HG03469 (cell line): ENCODE measurements around the gene PPFIA1.

ENCODE experiments used
- ATAC-seq: cut with Tn5 transposase; IDR thresholded peaks from one replicate; pipeline ENCODE4 v1.9.1; 2021; ENCODE audit warnings: mild to moderate bottlenecking, moderate library complexity, moderate number of reproducible peaks; ENCODE audit not compliant: unreplicated experiment

The PPFIA1 gene

DNA sequence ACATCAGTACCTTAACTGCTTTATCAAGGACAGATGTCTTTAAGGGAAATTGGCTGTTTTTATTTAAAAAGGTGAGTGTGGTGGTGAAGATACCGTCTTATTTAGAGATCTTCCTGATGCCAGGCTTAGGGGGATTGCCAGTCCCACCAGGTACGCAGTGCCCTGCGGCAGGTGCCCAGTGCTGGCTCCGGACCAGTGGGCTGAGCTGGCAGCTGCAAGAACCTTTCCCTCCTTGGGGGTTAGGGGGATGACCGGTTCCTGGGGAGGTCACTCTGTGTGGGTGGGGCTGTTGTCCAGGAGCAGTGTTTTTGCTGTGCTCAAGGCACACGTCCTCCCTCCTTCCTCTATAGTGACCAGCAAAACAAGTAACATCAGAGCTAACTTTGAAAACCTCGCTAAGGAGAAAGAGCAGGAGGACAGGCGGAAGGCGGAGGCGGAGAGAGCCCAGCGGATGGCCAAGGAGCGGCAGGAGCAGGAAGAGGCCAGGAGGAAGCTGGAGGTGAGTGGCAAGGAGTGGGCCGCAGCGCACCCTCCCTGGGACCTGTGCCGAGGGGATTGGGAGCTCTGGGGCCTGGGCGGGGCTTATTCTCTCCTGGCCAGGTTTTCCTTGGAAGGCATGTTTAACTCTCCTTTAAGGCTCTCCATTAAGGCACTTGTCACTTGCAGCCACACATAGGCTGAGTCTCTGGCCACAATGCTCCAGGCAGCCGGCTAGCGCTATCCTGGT lies 158.4 kb downstream of the PPFIA1 start:
- no peak for ATAC-seq

DNA sequence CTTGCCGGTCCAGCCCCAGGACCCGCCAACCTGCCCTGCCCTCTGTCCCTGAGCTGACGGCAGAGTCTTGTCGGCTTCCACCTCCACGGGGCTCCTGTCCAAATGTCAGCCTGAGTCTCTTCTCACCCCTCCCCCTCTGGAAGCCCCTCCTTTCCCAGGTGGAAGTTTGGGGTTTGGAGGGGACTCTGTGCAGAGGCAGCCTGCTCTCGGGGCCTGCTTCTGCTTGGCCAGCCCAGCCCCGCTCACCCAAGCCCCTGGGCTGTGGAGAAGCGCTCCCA lies 158.9 kb downstream of the PPFIA1 start:
- ATAC-seq: no peak

GRCh38 chr11:70429724-70430521 lies 159.4 kb downstream of the PPFIA1 start:
- no peak for ATAC-seq

DNA sequence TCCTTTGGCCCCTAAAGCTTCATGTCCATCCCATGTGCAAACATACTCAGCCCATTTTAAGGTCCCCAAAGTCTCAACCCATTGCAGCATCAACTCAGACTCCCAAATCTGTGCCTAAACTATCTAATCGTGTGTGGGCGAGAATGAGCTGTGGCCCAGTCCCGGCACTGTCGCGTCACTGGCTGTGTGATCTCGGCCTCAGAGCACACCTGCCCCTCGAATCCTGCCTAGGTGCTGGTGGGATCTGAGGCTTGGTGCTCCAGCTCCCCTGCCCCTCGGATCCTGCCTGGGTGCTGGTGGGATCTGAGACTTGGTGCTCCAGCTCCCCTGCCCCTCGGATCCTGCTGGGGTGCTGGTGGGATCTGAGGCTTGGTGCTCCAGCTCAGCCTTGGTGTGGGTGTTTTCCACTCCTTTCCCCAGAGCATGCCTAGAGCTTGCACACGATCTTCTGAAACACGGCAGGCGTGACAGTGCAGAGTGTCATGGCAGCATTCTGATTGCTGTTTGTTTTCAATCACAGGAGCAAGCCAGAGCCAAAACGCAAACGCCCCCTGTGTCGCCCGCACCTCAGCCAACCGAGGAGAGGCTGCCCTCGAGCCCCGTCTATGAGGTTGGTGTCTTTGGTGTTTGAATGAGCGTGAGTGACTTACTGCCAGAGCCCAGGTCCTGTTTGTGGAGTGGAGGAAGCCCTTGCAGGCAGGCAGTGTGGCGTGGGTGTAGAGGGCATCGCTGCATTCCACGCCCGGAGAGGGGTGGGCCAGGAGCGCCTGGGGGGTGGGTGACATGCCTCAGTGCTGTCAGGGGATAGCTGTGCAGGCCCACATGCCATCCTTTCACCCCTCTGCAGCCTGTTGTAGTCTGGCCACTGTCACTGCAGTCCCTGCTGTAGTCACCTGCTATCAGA lies 160.4 kb downstream of the PPFIA1 start:
- no peak for ATAC-seq

GRCh38 chr11:70431611-70432010 lies 161.1 kb downstream of the PPFIA1 start:
- no peak for ATAC-seq

DNA sequence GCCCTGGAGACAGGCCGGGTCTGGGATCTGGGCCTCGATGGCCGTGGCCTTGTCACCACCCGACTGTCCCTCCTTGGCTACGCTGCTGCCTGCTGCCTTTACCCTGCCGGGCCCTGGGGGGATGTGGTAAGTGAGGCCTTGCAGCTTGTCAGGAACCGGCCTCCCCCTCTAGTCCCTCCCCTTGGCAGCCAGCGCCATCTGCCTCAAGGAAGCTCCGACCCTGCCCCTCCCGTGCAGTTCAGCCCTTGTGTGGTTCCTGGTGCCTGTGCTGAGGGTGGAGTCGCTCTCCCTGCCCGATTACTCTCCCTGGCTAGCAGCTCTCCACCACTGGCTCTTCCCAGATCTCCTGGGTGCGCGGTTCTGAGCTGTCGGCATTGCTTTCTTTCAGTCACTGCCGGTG lies 161.6 kb downstream of the PPFIA1 start:
- no peak for ATAC-seq

GRCh38 chr11:70432580-70432979 lies 162.1 kb downstream of the PPFIA1 start:
- no peak for ATAC-seq

DNA sequence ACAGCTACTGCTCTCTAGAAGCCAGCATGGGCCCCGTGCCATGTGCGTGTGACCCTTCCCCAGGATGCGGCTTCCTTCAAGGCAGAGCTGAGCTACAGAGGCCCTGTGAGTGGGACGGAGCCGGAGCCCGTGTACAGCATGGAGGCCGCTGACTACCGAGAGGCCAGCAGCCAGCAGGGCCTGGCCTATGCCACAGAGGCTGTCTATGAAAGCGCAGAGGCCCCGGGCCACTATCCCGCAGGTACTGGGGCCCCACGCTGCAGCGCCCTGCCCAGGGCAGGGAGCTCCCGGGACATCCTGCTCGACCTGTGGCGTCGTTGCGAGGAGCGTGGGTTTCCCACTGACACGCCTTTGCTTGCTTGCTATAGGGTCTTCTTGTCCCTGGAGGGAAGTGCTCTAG lies 162.5 kb downstream of the PPFIA1 start:
- ATAC-seq: no peak

DNA sequence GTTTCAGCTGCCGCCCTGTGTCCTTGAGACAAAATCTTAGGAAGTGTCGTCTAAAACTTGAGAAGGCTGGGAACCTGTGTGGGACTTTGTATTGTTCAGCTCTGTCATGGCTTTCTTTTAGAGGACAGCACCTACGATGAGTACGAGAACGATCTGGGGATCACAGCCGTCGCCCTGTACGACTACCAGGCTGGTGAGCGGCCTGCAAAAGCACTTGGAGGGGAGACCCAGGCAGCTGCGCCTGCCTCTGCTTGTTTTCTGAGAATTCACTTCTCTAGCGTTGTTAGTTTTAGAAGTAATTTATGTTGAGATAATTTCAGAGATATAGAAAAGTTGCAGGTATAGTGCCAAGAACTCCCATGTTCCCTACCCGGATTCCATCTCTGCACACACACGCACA lies 163.0 kb downstream of the PPFIA1 start:
- ATAC-seq: no peak
